Left renal pelvis (tissue), 4 donors: ENCODE data around the gene CLINT1. TPM values are rescaled to one million over a fixed set of nuclear protein-coding genes. Genes with fewer than 3 reads are reported as not detected.
"Not testable (repeated sequence)": the region's sequence is repeated elsewhere in the genome, so short reads cannot be mapped to it uniquely, and the experiment has no call there.

Experiments
- DNase-seq, 4 donors: peaks; one replicate each; pipeline ENCODE4 v3.0.0-alpha.2; 2013; ENCODE audit warnings: low read depth in 4 of 4, low spot score in 3 of 4
- polyA plus RNA-seq, 4 donors: library from polyadenylated mRNA; unstranded; fragments of 120-200 nt; gene quantifications; one replicate each; pipeline ENCODE4 v1.2.1, GENCODE V29; 2013; ENCODE audit not compliant: insufficient read length in 4 of 4

CLINT1 gene
- polyA plus RNA-seq, 4 donors: 73.2 to 138 (median 132) TPM

DNA sequence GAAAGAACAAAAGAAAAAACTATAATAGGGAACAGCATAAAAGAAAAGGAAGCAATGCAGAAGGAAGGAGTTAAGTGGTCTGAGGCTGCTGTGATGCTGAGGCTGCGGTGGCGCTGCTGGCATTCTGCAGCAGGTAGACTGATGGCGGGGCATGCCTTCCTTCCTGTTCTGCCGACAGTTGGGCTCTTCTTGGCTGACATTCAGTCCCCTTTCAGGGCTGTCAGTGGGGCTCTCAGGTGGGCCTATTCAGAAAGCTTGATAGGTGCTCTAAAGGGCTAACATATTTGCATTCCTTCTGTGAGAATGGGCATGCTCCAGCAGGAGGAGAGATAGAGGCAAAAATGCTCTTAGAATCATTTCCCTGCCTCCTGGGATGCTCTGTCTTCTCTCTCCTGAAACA lies 5.1 kb upstream of the CLINT1 start:
- no peak for DNase-seq

DNA sequence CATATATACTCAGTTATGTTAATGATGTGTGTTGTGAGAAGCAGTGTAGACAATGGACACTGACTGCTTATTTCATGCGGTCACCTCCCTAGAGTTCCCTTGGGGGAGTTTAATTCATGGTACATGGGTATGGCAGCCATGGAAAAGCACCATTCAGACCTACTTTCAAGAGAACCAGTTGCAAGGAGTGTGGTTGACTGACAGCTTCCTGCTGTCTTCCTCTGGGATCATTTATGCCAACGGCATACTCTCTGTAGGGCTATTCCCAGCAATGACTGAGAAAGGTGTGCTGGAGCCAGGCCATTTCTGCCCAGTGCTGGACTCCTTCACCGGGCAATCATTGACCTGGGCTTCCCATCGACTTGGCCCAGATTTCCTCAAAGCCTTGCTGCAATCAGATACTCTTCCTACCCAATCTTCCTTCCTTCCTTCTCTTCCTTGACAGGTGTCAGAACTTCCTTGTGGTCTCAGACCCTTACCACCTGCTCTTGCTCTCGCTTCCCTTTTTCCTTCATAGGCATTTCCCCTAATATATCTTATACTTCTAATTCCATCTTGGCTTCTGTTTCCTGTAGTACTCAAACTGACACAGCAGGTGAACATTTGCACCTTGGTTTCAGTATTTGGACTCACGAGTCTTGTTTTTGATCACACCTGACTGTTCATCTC lies 3.4 kb upstream of the CLINT1 start:
- no peak for DNase-seq

- no peak for DNase-seq
Measured at GRCh38 chr5:157860898-157861890, 2.2 kb upstream of the CLINT1 start.

DNA sequence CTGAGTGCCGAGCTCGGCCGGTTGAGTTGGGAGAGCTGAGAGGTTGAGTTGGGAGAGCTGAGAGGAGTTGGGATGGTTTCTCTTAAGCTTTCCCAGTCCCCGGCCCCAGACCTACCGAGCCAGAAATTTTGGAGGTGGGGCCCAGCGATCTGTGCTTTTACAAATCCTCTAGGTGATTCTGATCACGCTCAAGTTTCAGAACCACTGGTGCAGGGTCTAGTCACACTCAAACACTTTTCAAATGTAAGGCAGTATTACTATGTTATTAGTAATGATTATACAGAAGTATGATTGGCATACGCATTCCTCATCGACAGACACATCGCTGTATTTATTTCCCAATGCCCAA lies 256 bp upstream of the CLINT1 start:
- no peak for DNase-seq

DNA sequence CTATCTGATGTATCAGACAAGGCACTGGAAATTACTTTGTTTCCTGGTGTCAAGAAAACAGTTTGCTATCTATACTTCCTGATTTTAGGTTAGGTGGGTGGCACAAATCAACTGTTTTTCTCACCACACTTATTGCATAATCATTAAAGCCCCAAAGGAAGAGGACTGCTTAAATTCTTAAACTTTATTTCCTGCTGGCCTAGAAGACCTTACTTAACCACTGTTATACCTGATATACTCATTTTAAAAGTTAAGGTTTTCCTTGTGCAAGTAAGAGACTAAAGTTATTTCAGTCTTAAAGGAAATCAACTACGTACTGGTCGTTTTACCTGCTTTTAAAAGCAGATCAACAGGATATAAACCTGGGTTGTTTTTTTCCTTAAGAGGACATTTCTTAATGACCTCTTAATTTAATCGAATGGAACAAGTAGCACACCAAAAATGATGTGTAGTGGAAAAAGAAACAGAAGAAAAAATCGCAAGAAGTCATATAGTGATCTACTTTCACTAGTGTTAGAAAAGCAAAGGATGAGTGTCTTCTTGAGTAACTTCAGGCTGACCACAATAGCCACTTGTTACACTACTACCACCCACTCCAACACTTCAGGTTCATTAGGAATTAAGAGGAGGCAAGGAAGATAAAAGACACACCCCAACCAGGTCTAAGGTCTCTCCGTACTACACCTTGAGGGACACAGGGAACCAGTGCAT lies 974 bp downstream of the CLINT1 start:
- DNase-seq: no peak

DNA sequence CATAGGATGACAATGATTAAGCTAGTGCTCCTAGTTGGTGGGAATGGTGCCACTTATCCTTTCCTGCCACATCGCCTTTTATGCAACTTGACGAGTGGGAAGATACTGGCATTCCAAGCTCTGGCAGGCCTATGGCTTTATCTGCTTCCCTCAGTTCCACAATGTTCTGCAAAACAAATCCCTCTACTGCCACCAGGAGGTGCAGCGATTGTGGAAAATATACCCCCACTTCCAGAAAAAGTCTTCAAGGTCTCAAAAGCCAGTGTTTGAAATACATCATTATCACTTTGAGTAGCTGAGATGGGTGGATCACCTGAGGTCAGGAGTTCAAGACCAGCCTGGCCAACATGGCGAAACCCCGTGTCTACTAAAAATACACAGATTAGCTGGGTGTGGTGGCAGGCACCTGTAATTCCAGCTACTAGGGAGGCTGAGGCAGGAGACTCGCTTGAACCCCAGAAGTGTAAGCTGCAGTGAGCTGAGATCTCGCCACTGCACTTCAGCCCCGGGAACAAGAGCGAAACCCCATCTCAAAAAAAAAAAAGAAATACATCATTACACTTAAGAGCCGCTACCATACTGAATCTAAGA lies 3.4 kb downstream of the CLINT1 start:
- DNase-seq: peak in 1 of 4 donors; percentile 36

- DNase-seq: not testable (repeated sequence)
Measured at GRCh38 chr5:157853365-157853764, 5.6 kb downstream of the CLINT1 start.

DNA sequence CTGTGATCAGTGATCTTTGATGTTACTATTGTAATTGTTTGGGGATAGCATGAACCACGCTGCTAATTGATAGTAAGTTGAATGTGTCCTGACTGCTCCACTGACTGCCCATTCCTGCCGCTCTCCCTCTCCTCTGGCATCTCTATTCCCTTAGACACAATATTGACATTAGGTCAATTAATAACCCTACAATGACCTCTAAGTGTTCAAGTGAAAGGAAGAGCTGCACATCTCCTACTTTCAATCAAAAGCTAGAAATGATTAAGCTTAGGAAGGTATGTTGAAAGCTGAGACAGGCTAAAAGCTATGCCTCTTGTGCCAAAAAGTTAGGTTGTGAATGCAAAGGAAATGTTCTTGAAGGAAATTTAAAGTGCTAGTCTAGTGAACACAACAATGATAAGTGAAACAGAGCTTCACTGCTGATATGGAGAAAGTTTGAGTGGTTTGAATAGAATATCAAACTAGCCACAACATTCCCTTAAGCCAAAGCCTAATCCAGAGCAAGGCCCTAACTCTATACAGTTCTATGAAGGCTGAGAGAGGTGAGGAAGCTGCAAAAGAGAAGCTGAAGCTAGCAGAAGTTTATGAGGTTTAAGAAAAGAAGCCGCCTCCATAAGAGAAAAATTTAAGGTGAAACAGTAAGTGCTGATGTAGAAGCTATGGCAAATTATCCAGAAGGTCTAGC lies 12.9 kb downstream of the CLINT1 start:
- no peak for DNase-seq

DNA sequence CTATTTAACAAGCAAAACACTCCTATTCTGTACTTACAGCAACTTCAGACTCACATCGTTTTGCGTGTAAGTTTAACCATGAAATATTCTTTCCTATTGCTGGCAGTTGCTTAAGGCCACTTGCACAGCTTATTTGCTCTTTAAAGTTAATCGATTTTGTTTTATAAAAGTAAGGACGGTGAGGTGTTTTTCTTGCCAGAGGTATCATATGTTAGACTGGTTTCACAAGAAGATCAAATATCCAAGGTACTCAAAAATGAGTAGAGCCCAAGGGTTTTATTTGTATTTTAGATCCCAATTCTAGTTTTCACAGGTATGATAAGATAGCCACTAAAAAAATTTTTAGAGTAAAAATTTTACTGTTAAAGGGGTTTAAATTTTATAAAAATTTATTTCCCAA lies 16.2 kb downstream of the CLINT1 start:
- no peak for DNase-seq

- no peak for DNase-seq
Measured at GRCh38 chr5:157842185-157842584, 16.8 kb downstream of the CLINT1 start.

GRCh38 chr5:157839157-157839795 lies 19.7 kb downstream of the CLINT1 start:
- no peak for DNase-seq

DNA sequence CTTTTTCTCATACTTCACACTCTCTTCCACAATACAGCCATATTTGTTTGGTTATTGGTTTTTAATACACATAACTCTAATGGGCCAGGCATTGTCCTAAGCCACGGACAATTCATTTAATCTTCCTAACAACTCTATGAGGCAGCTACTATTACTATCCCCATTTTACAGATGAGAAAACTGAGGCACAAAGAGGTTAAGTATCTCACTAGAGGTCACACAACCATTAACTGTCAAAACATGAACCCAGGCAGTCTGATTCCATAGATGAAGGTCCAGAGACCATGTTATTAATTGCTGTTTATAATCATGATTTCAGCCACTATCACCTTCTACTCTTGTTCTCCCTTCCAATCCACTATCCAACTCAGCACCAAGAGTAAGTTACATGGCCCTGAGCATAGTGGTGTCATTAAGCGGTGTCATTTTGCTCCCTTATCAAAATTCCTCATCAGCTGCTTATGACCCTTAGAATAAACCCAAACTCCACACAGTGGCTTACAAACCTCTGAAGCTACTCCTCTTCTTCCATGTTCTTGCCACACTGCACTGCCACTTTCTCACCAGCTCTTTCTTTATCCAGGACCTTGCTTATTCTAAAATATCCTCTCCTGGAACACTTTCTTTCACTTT lies 22.7 kb downstream of the CLINT1 start:
- no peak for DNase-seq

- DNase-seq: no peak
Measured at GRCh38 chr5:157835041-157835440, 23.9 kb downstream of the CLINT1 start.

DNA sequence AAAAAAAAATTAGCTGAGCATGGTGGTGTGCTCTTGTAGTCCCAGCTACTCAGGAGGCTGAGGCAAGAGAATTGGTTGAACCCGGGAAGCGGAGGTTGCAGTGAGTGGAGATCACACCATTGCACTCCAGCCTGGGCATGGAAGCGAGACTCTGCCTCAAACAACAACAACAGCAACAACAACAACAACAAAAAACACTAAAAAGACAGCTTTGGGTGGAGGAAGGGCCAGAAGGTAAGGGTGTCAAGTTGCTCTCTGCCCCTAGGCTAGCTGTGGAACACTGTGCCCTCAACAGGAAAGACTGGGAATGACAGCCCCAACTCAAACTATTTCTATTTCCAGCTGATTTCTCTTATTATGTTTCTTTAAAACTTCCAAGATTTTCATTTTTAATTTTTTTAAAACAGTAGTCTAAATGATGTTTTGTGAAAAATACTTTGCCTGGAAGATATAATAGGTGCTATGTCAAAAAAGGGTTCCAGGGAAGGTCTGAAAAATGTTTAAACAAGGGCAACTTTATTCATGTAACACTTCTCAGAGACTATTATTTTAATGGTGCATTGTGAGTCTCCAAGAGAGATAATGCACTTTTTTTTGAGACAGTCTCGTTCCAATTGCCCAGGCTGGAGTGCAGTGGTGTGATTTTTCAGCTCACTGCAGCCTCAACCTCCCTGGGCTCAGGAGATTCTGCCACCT lies 29.9 kb downstream of the CLINT1 start:
- DNase-seq: no peak

DNA sequence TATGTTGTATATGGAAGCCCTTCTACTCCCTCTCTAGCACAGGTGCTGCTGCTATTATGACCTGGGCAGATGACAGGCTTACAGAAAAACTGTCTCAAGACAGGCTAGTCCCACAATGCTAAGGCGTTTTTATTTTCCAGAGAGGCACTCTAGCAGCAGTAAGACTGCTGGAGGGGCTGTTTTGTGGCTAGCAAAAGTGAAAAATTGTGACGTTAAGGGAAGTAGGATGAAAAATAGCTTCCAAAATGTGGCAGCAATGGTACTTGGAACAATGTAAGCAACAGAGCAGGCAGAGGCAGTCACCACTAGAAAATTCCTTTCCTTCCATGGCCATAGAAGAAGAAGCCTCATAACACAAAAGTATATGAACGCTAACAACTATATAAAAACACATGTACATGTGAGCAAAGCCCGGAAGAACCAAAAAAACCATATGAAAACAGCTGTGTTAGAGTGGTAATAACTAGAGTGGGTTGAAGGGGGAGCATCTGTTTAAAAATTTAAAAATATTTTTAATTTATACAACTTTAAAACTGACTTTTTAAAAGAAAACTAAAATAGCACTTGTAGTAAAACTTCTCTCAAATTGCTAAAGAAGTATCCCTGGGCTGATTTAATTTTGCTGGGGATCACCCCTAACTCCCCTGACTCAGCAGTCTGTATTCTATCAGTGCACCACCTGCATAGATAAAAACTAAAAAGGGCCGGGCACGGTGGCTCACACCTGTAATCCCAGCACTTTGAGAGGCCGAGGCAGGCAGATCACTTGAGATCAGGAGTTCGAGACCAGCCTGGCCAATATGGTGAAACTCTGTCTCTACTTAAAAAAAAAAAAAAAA lies 30.6 kb downstream of the CLINT1 start:
- no peak for DNase-seq

DNA sequence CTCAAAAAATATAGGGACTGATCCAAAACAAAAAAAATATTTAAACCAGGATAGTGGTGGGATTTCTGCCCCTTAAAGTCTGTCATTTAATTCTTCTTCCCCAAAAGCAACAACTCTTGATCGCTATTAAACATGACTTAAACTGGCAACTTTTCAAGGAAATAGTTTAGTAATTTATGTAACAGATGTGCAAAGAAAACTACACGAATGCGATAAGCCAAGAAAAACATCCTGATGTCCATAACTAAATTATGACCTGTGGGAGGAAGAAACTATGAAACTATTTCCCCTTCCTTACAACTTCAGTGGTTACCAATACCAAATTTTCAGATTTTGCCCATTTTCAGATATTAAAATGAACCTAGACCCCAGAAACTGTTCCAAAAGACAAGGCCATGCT lies 31.5 kb downstream of the CLINT1 start:
- no peak for DNase-seq

- DNase-seq: no peak
Measured at GRCh38 chr5:157823655-157824054, 35.3 kb downstream of the CLINT1 start.
